ENCODE data around the gene LRRC8E. TPM values are rescaled to one million over a fixed set of nuclear protein-coding genes. Genes with fewer than 3 reads are reported as not detected.
"Not testable (repeated sequence)": the region's sequence is repeated elsewhere in the genome, so short reads cannot be mapped to it uniquely, and the experiment has no call there.

The LRRC8E gene
- total RNA-seq, 2 donors from 2014 or later, result 2.6 to 3.4 TPM

DNA sequence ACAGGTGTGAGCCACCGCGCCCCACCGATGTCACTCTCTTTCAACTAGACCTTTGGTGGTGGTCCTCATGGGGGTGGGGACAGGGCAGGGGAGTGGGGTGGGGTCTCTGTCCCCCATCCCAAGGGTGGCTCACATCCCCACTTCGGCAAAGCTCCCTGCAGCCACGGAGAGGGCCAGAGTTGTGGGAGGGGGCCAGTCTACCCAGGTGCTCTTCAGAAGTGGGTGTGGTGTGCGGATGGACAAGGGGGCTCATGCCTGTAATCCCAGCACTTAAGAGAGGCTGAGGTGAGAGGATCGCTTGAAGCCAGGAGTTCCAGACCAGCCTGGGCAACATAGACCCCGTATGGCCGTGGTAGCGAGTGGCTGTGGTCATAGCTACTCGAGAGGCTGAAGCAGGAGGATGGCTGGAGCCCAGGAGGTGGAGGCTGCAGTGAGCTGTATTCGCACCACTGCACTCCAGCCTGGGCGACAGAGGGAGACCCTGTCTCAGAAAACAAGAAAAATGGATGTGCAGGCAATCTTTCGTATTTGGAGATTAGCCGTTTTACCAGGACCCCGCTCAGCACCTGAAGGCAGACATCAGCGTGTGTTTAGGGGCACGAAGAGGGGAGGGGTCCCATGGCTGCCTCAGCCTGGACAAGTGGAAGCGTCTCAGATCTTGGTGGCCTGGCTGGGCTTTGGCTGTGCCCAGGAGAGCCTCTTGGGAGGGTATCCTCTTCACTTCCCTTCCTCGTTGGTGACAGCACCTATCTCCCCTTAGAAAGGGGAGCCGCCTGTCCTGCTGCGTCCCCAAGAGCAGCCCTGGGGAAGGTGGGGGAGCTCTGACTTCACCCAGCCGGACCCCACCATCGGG, 27.2 kb downstream of the LRRC8E start:
- intact Hi-C loops (cut with DNase I), result no loop called here
- H3K4me1 ChIP-seq, result peaks cover 45% of the 10 kb centered on the region
- ATAC-seq, result no peak
- H3K9me3 ChIP-seq, result no peaks in the 10 kb centered on the region
- DNase-seq, result peak in 1 of 4 donors; percentile 10
- H3K36me3 ChIP-seq (replicated peaks in 1 of 2; ENCODE audit: insufficient read depth in 1 of 2, low read depth in 2 of 2), result peaks cover 22 to 23% of the 10 kb centered on the region in 2 donors
- no peak for TF ChIP-seq POLR2A (IDR thresholded peaks at IDR 0.05)
- H3K27me3 ChIP-seq, result peaks cover 0 to 18% of the 10 kb centered on the region in 2 donors
- H3K27ac ChIP-seq, result no peak overlapping the region
- no peak overlapping the region for H3K4me3 ChIP-seq
- WGBS, 2 donors, result 37 to 39% methylated on average over 18 to 24 of the region's 24 CpGs

DNA sequence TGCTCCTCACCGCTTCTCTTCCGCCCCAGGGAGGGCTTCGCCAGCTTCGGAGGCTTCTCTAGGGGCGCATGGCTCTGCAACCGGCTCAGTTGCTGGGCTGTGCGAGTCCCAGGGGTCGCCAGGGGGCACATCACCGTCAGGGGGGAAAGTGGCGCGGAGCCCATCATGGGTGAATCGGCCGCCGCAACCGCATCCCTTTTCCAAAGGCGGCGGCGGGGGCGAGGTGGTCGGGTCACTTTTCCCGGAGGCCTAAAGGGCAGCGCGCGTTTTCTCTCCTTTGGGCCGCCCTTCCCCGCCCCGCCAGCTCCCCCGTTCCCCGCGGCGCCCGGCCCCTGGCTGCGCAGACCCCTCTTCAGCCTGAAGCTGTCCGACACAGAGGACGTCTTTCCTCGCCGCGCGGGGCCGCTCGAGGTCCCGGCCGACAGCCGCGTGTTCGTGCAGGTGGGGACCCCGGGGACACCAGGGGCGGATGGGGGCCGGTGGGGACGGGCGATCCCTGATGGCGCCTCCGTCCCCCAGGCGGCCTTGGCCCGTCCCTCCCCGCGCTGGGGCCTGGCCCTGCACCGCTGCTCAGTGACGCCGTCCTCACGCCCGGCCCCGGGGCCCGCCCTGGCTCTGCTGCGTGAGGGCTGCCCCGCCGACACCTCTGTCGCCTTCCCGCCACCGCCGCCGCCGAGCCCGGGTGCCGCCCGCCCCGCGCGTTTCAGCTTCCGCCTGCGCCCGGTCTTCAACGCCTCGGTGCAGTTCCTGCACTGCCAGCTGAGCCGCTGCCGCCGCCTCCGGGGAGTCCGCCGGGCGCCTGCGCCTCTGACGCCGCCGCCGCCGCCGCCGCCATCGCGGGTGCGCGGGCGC, 28.0 kb downstream of the LRRC8E start:
- peaks cover 15% of the 10 kb centered on the region in 2 donors for H3K36me3 ChIP-seq (replicated peaks in 1 of 2; ENCODE audit: insufficient read depth in 1 of 2, low read depth in 2 of 2)
- peaks cover 0 to 18% of the 10 kb centered on the region in 2 donors for H3K27me3 ChIP-seq
- no peak overlapping the region for H3K4me3 ChIP-seq
- H3K4me1 ChIP-seq, result peaks cover 51% of the 10 kb centered on the region
- WGBS, 2 donors, result 0 to 1% methylated on average over 2 to 102 of the region's 104 CpGs
- intact Hi-C loops (cut with DNase I), result no loop called here
- no peak for ATAC-seq
- DNase-seq, result peak in 1 of 4 donors; percentile 38
- no peak for TF ChIP-seq POLR2A (IDR thresholded peaks at IDR 0.05)
- TF ChIP-seq, protein P1, sequence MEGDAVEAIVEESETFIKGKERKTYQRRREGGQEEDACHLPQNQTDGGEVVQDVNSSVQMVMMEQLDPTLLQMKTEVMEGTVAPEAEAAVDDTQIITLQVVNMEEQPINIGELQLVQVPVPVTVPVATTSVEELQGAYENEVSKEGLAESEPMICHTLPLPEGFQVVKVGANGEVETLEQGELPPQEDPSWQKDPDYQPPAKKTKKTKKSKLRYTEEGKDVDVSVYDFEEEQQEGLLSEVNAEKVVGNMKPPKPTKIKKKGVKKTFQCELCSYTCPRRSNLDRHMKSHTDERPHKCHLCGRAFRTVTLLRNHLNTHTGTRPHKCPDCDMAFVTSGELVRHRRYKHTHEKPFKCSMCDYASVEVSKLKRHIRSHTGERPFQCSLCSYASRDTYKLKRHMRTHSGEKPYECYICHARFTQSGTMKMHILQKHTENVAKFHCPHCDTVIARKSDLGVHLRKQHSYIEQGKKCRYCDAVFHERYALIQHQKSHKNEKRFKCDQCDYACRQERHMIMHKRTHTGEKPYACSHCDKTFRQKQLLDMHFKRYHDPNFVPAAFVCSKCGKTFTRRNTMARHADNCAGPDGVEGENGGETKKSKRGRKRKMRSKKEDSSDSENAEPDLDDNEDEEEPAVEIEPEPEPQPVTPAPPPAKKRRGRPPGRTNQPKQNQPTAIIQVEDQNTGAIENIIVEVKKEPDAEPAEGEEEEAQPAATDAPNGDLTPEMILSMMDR (IDR thresholded peaks at IDR 0.05), result no peak
- H3K9me3 ChIP-seq, result no peaks in the 10 kb centered on the region
- no peak overlapping the region for H3K27ac ChIP-seq

DNA sequence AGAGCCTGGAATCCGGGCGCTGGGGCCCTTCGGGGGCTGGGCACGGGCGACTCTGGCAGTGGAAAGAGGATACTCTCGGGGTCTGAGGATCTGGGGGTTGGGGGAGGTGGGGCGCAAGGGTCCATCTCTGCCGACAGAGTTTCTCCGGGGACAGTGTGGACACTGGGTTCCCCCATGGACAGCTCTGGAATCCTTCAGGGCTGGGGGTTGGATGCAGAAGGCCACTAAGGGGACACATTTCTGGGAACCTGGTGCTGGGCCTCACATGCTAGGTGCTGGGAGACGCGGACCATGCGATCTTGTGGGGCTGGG, 28.6 kb downstream of the LRRC8E start:
- Histone ChIP-seq H3K27me3 (peaks cover 0 to 18% of the 10 kb centered on the region in 2 donors), H3K9me3 (no peaks in the 10 kb centered on the region), H3K27ac (no peak overlapping the region), H3K4me1 (peaks cover 57% of the 10 kb centered on the region), H3K36me3 (replicated peaks in 1 of 2; ENCODE audit: insufficient read depth in 1 of 2, low read depth in 2 of 2) (peaks cover 9% of the 10 kb centered on the region in 2 donors), H3K4me3 (no peak overlapping the region)
- TF ChIP-seq, protein P1 (IDR thresholded peaks at IDR 0.05), result no peak
- no peak for TF ChIP-seq POLR2A (IDR thresholded peaks at IDR 0.05)
- DNase-seq (no peak), ATAC-seq (no peak)
- intact Hi-C loops (cut with DNase I), result no loop called here
- WGBS, 2 donors, result 11% methylated on average over 12 of the region's 12 CpGs; no CpG with 5 or more reads in 1 of the 2 donors

DNA sequence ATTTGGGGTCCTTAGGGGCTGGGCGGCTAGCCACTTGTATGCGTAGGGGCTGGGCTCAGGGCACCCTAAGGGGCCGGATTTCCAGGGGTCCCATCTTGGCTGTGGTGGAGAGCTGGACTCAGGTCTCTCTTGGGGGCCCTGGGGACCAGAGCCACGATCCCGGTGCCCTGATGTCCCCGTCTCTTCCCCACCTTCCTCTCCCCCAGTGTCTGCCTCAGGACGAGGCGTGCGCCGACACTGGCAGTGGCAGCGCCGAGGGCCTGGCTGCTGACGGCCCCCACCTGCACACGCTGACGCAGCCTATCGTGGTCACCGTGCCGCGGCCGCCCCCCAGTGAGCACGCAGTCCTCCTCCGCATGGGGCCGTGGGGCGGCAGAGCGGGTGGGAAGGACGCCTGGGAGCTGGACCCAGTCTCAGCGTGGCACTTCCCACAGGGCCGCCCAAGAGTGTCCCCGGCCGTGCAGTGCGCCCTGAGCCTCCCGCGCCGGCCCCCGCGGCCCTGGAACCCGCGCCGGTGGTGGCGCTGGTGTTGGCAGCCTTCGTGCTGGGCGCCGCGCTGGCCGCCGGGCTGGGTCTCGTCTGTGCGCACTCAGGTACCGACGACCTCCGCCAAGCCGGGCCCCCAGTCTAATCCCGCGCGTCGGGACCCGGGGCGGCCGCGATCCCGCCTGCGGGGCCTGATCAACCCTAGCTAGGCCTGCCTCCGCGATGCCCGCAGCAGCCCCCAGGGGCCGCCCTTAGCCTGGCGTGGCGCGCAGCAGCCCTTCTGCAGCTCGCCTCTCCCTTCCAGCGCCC, 29.2 kb downstream of the LRRC8E start:
- Histone ChIP-seq H3K4me3 (no peak overlapping the region), H3K36me3 (replicated peaks in 1 of 2; ENCODE audit: insufficient read depth in 1 of 2, low read depth in 2 of 2) (peaks cover 3 to 4% of the 10 kb centered on the region in 2 donors), H3K27ac (no peak overlapping the region), H3K4me1 (peaks cover 57% of the 10 kb centered on the region), H3K27me3 (peaks cover 0 to 18% of the 10 kb centered on the region in 2 donors), H3K9me3 (no peaks in the 10 kb centered on the region)
- intact Hi-C loops (cut with DNase I), result no loop called here
- TF ChIP-seq POLR2A (IDR thresholded peaks at IDR 0.05), result no peak
- TF ChIP-seq, protein P1 (IDR thresholded peaks at IDR 0.05), result peak in 6 of 7 experiments; percentile 24 to 55 (median 38)
- 3 to 6% methylated on average over 3 to 57 of the region's 71 CpGs for WGBS, 2 donors
- ATAC-seq, result no peak
- DNase-seq, result peak; percentile 48 to 65 (median 55)

DNA sequence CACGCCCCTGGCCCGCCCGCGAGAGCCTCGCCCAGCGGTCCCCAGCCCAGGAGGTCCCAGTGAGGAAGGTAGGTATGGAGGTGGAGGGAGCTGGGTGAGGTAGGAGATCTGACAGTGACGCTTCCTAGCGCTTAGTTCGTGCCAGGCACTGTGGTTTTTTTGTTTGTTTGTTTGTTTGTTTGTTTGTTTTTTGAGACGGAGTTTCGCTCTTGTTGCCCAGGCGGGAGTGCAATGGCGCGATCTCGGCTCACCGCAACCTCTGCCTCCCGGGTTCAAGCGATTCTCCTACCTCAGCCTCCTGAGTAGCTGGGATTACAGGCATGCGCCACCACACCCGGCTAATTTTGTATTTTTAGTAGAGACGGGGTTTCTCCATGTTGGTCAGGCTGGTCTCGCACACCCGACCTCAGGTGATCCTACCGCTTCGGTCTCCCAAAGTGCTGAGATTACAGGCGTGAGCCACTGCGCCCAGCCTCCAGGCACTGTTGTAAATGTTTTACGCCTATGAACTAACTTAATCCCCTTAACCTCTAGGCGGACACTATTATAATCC, 29.8 kb downstream of the LRRC8E start:
- H3K36me3 ChIP-seq (replicated peaks in 1 of 2; ENCODE audit: insufficient read depth in 1 of 2, low read depth in 2 of 2); intact Hi-C loops (cut with DNase I); H3K4me3 ChIP-seq; H3K9me3 ChIP-seq; DNase-seq; H3K27ac ChIP-seq; ATAC-seq: not testable (repeated sequence)
- 44 to 52% methylated on average over 29 of the region's 29 CpGs for WGBS, 2 donors
- Histone ChIP-seq H3K27me3 (peaks cover 0 to 18% of the 10 kb centered on the region in 2 donors), H3K4me1 (peaks cover 57% of the 10 kb centered on the region)

Data from body of pancreas (tissue), 4 donors.